NCI-H146 treated with DMSO at 0.1 percent for 48 hours (cell line): ENCODE measurements around the gene VTN.

ENCODE experiments used
- DNase-seq: peaks from one replicate; lab custom pipeline; 2025; ENCODE audit not compliant: unreplicated experiment; lab: John Stamatoyannopoulos, UW

Gene VTN

DNA sequence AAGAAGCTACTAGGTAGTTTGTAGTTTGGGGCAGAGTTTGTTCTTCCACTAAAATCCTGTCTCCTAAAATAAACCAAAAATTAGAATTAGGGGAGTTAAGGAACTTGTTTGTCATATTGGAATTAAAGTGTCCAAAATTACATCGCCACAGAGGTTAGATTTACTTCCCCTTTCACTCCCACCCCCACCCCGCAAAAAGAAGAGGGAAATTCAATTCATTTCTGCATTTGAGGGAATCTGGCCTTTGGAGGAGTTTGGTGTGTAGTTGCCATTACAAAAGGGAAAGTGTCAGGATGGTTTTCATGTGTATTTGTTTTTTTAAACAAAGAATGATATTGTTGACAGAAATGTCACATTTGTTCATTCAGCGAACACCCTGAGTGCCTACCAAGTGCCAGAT is 45.3 kb downstream of the VTN start:
- DNase-seq, result no peak

DNA sequence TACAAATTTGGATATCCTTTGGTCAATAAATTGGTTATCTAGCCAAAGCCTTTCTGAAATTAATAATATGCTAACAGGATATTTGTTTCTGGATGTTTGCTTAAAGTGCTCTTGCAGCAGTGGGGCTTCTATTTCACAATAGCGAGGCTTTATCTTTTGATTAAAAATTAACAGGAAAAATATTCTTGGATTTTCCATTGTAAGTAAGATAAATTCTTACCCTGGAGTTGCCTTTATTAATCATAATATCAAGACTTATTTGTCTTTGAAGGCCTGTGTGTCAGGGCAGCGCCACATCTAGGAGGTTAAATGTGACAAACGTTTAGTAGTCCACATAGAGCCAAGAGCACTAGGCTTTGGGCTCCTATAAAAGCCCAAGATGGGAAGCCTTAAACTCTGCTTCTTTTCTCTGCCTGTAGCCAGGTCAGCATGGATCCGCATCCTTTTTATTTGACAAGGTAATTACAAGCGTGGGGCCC is 45.8 kb downstream of the VTN start:
- no peak for DNase-seq

DNA sequence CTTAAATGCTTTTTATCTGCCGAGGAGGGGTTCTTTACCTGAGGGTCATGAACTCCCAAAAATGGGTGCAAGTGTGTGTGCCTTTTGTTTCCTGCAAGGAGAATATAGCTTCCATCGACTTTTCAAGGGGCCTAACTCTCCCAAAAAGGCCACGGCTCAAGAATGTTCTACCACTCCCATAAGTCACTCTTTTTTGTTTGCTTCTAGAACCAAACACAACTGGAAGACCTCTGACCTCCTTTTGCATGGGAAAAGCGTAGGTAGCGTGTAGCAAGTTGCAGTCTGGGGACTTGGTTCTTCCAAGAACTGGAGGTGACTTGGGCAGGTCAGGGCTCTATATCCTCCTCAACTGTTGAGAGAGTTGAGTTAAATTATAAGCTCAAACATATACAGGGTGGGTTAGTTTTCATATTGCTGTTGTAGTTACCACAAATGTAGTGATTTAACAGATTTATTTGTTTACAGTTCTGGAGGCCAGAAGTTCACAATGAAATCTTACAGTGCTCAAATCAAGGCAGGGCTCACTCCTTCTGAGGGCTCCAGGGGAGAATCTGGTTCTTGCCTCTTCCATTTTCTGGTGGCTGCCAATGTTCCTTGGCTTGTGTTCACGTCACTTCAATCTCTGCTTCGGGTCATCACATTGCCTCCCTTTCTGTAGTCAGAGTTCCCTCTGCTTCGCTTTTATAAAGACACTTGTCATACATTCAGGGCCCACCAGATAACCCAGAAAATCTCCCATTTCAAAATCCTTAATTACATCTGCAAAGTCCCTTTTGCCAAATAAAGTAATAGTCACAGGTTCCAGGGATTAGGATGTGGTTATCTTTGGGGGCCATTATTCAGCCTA is 49.7 kb downstream of the VTN start:
- DNase-seq, result no peak

DNA sequence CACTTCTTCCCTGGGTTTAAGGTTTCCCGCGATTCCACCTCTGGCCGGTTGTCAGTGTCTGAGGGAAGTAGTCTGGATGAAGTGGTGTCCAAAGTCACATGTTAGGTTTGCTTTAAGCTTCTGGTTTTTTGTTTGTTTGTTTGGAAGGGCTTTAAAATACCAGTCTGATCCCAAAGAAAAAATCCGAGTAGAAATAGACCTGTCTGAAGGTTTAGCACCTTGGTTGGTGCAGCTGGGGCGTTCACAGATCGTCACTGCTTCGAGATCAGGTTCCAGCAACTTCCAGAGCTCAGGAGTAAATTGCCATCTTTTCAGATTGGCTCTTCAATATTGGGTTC is 50.5 kb downstream of the VTN start:
- DNase-seq, result no peak

DNA sequence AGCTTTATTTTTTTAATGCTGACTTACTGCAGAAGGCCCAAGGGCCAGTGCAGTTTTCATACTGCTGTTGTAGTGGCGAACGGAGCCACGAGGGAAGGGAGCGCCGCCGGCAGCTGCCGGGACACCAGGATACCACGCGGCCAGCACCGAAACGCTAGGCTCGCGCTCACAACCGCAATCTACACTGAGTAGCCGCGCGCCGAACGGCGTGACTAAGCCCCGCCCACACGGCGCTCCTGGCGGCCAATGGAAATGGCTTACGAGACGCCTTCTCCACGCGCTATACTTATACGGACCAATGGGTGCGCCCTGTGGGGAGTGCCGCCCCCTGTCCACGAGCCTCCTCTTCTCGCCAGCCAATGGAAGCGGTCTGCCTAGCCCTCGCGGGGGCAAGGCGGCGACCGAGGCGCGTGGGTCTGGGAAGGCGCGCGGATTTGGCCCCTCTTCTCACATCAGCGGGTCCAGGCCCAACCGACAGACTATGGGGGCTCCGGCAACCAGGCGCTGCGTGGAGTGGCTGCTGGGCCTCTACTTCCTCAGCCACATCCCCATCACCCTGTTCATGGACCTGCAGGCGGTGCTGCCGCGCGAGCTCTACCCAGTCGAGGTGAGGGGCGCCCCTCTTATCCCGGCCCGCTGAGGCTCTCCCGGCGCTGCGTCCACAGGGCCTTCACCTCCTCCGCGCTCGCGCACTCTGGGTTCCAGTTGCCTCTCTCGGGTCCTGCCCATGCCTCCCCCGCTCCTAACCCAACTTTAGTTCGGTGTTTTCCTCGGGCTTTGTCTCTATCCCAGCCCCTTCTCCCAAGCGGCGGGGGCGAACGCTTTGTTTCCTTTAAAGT is 51.1 kb downstream of the VTN start, which contains the start of gene TMEM97:
TSS of gene TMEM97 (plus strand) at position 442 of the 839 bp plus-strand sequence. CDS start at position 482, 40 bp downstream.
- peak; percentile 95 for DNase-seq

DNA sequence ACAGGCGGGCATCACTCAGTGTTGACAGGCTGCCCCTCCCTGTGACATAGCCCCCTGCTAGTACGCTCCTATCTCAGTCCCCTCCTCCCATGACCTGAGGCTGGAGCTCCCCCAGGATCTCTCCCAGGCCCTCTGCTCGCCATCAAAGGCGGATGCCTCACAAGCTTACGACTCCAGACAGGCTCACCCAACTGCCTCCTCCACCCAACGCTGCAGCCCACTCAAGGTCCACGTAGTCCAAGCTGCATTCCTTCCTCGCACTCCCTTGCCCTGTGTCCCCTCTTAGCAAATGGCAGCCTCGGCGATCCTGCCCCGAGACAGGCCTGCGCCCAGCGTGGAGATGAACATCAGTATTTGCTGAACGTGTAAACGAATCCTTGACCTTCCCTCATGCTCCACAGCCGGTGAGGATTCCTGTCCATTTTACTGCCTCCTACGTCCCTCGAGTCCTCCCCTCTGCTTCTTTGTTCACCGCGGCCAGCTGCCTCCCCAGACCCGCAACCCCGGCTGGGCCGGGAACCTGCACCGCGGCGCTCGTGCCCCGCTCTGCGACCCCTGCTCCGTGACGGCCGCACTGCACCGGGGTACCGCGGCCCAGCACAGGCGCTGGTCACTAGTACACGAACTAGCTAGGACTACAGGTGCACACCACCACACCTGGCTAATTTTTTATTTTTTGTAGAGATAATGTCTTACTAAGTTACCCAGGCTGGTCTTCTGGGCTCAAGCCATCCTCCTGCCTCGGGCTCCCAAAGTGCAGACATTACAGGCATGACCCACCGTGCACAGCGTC is 51.9 kb downstream of the VTN start:
- peak; percentile 27 for DNase-seq
